Midbrain (tissue), 1 donor: ENCODE data around the gene PLAAT4.
"Not testable (repeated sequence)": the region's sequence is repeated elsewhere in the genome, so short reads cannot be mapped to it uniquely, and the experiment has no call there.

Experiments used
- DNase-seq: peaks from one replicate; lab custom pipeline; 2025; lab: John Stamatoyannopoulos, UW

The PLAAT4 gene

GRCh38 chr11:63511048-63511748 is 25.4 kb upstream of the PLAAT4 start:
- DNase-seq, result no peak

- no peak for DNase-seq
Observed at GRCh38 chr11:63512816-63513215, 23.8 kb upstream of the PLAAT4 start.

GRCh38 chr11:63516109-63516508 is 20.5 kb upstream of the PLAAT4 start:
- DNase-seq, result no peak

GRCh38 chr11:63517156-63517555 is 19.5 kb upstream of the PLAAT4 start:
- no peak for DNase-seq

- no peak for DNase-seq
Observed at GRCh38 chr11:63518548-63518947, 18.1 kb upstream of the PLAAT4 start.

- DNase-seq, result no peak
Observed at GRCh38 chr11:63520606-63521170, 15.9 kb upstream of the PLAAT4 start.

GRCh38 chr11:63521896-63522295 is 14.7 kb upstream of the PLAAT4 start:
- DNase-seq, result no peak

GRCh38 chr11:63523151-63523550 is 13.5 kb upstream of the PLAAT4 start:
- no peak for DNase-seq

- DNase-seq, result no peak
Observed at GRCh38 chr11:63527667-63528066, 8.9 kb upstream of the PLAAT4 start.

GRCh38 chr11:63528156-63528555 is 8.5 kb upstream of the PLAAT4 start:
- DNase-seq, result not testable (repeated sequence)

- not testable (repeated sequence) for DNase-seq
Observed at GRCh38 chr11:63528729-63529278, 7.8 kb upstream of the PLAAT4 start.

GRCh38 chr11:63529373-63529772 is 7.2 kb upstream of the PLAAT4 start:
- not testable (repeated sequence) for DNase-seq

GRCh38 chr11:63530021-63530420 is 6.6 kb upstream of the PLAAT4 start:
- peak; percentile 74 for DNase-seq

GRCh38 chr11:63531074-63531792 is 5.4 kb upstream of the PLAAT4 start:
- DNase-seq, result not testable (repeated sequence)

GRCh38 chr11:63532117-63532516 is 4.5 kb upstream of the PLAAT4 start:
- no peak for DNase-seq

GRCh38 chr11:63532799-63533475 is 3.7 kb upstream of the PLAAT4 start:
- no peak for DNase-seq

GRCh38 chr11:63534076-63534475 is 2.5 kb upstream of the PLAAT4 start:
- DNase-seq, result no peak

GRCh38 chr11:63534895-63535461 is 1.6 kb upstream of the PLAAT4 start:
- DNase-seq, result no peak

- no peak for DNase-seq
Observed at GRCh38 chr11:63535734-63536133, 874 bp upstream of the PLAAT4 start.

- peak; percentile 69 for DNase-seq
Observed at GRCh38 chr11:63537293-63538101, 889 bp downstream of the PLAAT4 start.

- not testable (repeated sequence) for DNase-seq
Observed at GRCh38 chr11:63542506-63542905, 5.9 kb downstream of the PLAAT4 start.
